Measurements from ENCODE around the gene ZNF10.

Gene ZNF10

DNA sequence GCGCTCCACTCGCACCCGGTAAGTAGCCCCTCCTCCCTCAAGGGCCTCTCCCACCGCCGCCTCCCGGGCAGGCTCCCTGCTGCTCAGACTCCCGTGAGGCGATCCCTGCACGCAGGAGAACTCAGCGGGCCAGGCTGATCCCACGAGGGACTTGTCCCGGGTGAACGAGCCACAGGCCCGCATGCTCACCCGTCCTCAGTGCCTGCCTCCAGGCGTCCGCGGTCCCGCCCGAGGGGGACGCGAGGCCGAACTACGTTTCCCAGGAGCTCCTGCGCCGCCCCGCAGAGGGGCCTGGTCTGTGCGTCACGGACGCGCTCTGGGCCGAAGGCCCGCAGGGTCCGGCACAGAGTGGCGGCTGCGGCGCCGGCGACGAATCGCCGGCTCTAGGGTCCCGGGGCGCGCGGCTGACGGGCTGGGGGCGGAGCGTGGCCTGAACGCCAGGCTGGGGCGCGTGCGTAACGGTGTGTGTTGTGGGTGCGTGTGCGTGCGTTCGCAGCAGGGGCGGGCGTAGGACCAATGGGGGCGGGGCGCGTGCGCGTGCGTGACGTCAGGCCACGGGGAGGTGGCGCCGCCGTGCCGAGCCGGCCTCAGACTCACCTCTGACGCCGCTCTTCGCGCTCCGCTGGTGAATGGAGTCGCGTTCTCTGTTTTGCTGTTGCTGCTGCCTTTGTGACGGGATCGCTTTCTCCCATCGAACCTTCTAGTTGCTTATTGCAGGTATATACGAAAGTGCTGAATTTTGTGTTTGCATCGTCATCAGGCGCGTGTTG, at the start of gene ZNF10, which contains the start of gene ZNF891:
ZNF10 (plus strand) TSS at position 590 of the 770 bp plus-strand sequence. CDS start 13,866 bp downstream, outside the sequence.
ZNF891 (minus strand) TSS at position 237 of the 770 bp plus-strand sequence. CDS start 8,356 bp downstream, outside the sequence.
- peak; percentile 96 for DNase-seq

GRCh38 chr12:133081159-133081780, 49.2 kb upstream of the ZNF10 start:
- peak; percentile 1 for DNase-seq

- DNase-seq, result no peak
These were observed 47.1 kb upstream of the ZNF10 start for GRCh38 chr12:133083345-133083744.

DNA sequence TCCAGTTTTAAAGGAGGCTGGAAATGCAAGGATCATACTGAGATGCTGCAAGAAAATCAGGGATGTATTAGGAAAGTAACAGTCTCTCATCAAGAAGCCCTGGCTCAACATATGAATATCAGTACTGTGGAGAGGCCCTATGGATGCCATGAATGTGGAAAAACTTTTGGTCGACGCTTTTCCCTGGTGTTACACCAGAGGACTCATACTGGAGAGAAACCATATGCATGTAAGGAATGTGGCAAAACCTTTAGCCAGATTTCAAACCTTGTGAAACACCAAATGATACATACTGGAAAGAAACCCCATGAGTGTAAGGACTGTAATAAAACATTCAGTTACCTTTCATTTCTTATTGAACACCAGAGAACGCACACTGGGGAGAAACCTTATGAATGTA, 24.8 kb upstream of the ZNF10 start:
- DNase-seq, result no peak

GRCh38 chr12:133106253-133106652, 24.2 kb upstream of the ZNF10 start:
- peak; percentile 21 for DNase-seq

DNA sequence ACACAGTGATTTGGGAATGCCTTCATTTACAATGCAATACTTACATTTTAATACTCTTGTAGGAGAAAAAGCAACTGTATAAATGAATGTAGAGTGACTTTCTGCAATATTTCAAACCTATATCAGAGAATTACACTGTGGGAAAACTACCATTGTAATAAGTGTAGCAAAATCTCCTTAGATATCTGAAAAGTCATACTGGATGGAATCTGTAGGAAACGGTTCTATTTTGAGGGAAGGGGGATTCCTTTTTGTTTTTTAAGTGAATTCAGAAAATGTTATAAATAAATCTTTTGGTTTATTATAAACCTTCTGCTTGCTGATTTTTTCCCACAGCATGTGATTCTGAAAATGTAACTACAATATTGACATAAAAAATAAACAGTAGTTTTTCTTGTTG, 23.3 kb upstream of the ZNF10 start:
- DNase-seq, result no peak

DNA sequence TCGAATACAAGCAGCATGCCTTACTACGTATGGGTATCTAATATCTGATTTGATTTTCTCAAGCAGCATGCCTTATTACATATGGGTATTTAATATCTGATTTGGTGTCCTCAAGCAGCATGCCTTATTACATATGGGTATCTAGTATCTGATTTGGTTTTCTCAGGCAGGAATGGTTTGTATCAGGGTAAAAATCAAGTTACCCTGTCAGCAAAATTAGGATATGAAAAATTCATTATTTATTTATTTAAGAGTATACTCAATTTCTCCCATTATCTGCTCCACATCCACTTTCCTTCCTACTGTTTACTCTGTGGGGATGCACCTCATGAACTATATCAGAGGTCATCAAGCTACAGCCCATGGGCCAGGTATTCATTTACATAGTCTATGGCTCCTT, 22.3 kb upstream of the ZNF10 start:
- DNase-seq, result no peak

DNA sequence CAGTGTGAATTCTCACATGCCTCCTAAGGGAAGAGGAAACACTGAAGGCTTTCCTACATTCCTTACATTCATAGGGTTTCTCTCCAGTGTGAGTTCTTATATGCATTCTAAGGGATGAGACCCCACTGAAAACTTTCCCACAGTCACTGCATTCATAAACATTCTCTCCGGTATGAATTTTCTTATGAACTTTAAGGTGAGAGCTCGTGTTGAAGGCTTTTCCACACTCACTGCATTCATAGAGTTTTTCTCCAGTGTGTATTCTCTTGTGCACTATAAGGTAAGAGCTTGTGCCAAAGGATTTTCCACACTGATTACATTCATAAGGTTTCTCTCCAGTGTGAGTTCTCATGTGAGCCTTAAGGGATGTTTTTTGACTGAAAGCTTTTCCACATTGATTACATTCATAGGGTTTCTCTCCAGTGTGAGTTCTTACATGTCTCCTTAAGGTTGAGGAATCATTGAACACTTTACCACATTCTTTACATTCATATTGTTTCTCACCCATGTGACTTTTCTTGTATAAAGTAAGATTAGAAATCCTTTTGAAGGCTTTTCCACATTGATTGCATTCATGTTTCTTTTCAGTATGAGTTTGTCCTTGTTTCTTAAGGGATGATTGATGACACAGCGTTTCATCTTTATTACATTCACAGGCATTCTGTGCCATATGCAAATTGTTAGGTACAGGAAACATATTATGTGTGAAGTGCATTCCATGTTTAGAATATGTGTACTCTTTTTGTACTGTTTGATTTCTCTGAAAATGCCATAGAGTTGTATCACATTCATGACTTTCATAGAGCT, 9.8 kb upstream of the ZNF10 start:
- peak; percentile 1 for DNase-seq

DNA sequence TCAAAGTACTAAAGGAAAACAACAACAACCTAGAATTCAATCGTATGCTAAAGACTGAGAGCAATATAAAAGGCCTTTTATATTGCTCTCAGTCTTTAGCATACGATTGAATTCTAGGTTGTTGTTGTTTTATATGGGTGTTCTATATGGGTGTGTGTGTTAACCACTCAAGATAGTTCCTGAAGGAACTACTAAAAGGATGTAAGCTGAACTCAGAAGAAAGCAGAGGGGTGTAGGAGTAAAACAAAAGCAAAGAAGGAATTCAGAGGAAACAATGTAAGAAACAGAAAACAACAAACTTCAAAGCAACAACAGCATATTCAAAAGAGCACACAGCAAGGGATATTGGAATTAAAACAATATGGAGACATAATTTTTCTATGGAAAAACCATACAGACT, 5.8 kb upstream of the ZNF10 start:
- no peak for DNase-seq

DNA sequence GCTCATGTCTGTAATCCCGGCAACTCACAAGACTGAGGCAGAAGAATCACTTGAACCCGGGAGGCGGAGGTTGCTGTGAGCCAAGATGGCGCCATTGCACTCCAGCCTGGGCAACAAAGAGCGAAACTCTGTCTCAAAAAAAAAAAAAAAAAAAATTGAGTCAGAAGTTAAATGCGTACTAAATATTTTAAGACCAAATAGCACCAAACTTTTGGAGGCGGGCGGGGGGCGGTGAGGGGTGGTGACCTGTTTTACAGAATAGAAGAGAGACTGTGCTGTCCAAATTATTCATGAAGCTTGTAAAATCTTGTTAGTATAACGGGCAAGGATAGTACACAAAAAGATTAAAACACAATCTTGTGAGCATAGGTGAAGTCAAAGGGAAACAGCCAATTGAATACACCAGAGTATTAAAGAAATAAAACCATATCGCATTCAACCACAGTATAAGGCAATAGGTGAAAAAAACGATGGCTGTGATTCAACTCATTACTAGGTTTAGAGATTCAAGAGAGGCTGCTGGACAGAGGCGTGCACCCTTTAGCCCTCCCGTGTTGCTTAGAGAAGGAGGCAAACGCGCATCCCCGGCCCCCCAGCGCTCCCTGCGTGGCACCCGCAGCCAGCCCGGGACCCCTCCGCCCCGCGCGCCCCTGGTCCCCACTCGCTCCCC, 924 bp upstream of the ZNF10 start:
- no peak for DNase-seq

DNA sequence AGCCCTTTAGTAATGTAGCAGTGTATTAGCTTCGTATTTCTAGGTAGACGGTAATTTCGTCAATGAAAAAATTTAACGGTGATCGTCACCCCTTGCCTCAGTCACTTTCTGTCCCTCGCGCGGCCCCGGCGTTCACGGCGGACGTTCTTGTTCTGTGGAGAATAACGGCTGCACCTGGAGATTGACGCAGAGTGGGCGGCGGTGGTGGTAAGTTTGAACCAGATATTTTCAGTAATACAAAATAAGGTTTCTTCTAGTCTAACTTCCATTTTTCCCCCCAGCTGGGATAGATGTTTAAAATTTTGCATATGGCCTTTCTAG, 341 bp downstream of the ZNF10 start:
- DNase-seq, result no peak

- no peak for DNase-seq
These were observed 5.3 kb downstream of the ZNF10 start for GRCh38 chr12:133135747-133136146.

DNA sequence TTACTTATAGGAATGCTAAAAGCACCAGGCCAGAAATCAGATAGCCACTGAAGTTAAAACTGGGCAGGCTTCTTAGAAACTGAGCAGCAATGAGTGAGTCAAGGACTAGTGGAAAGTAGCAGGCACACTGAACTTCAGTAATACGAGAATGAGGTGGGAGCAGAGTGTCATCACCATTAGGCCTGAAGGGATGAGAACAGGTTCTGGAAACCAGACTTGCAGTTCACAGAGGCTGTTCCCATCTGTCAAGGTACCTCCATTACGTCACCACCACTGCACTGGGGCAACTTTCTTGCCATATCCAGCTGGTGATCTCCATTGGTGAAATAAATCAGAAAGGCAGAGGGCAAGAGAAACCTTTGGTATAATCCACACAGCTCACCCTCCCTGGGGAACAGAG, 15.6 kb downstream of the ZNF10 start:
- DNase-seq, result no peak

DNA sequence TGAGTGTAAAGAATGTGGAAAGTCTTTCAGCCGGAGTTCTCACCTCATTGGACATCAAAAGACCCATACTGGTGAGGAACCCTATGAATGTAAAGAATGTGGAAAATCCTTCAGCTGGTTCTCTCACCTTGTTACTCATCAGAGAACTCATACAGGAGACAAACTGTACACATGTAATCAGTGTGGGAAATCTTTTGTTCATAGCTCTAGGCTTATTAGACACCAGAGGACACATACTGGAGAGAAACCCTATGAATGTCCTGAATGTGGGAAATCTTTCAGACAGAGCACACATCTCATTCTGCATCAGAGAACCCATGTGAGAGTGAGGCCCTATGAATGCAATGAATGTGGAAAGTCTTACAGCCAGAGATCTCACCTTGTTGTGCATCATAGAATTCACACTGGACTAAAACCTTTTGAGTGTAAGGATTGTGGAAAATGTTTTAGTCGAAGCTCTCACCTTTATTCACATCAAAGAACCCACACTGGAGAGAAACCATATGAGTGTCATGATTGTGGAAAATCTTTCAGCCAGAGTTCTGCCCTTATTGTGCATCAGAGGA, 25.8 kb downstream of the ZNF10 start:
- no peak for DNase-seq

GRCh38 chr12:133165776-133166175, 35.3 kb downstream of the ZNF10 start:
- no peak for DNase-seq

DNA sequence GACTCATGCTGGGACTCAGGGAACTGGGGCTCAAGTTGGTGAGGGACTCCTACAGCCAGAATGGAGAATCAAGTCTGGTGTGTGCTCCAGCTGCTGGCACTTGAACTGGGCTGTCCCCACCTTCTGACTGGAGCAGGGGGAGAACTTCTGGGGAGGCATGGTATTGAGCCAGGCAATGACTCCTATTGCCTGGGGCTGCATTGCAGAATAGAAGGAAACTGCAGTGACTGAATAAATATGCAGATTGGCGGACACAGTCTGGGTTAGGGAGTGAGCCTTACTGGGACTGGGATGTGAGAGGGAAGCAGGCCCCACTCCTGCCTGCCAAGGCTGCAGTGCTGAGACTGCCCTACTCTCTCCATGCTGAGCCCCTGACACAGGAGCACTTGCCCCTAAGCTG, 42.1 kb downstream of the ZNF10 start:
- DNase-seq, result no peak

- no peak for DNase-seq
These were observed 44.5 kb downstream of the ZNF10 start for GRCh38 chr12:133174901-133175300.

- DNase-seq, result no peak
These were observed 50.2 kb downstream of the ZNF10 start for GRCh38 chr12:133180669-133181068.

DNA sequence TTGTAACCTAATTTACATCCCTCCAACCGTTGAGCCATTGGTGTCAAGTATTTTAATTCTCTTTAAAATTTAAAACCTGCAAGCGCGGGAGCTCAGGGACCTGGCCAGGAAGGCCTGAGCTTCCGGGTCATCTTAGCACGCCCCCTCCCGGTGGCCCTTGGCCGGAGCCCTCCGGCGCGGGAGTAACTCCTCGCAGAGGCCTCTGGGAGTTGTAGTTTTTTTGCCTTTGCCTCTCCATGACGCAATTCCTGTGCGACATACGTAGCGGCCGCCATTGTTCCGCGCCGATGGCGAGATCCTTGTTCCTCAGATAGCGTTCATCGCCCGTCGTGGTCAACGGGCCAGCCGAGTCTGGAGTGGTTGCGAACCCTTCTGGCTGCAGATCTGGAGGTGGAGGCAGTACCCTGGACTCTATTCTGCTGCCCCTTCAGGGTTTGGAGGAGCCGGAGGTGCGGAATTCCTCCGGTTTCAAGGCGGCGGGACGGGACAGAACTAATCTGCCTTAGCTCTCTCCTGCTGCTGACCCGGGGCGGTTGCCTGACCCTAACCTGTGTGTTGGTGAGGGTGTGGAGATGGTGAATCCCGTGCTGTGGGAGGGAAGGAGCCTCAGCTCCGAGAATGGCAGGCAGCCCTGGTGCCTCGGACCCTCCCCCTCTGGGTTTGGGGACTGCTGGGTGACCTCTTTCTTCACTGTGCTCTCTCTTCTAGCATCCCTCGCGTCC, 51.0 kb downstream of the ZNF10 start, which contains the start of gene ZNF268:
ZNF268 (plus strand) TSS at position 258 of the 722 bp plus-strand sequence. CDS start 503 bp downstream, outside the sequence.
- peak; percentile 90 for DNase-seq

- no peak for DNase-seq
These were observed 59.7 kb downstream of the ZNF10 start for GRCh38 chr12:133190176-133190575.

- DNase-seq, result no peak
These were observed 62.4 kb downstream of the ZNF10 start for GRCh38 chr12:133192847-133193246.

DNA sequence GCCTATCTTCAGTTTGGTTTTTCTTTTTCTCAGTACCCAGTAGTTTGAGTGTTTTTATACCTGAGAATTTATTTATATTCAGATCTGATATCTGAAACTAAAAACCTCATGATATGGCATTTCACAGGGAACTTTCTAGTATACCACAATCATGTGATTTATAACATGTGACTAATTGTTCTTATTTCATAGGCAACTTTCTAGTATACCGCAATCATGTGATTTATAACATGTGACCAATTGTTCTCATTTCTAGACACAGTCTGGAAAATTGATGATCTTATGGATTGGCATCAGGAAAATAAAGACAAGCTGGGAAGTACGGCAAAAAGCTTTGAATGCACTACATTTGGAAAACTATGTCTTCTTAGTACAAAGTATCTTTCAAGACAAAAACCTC, 71.5 kb downstream of the ZNF10 start:
- DNase-seq, result no peak

All from fibroblast of skin of right biceps (primary cell).